GM12864 (cell line): ENCODE data around the gene FUT6.

ENCODE experiments used
- DNase-seq: peaks from one replicate; pipeline ENCODE4 v3.0.0-alpha.2; 2011; ENCODE audit warnings: low read depth
- H3K4me3 ChIP-seq: 2 replicates; pipeline ENCODE4 v1.5.1; 2011; ENCODE audit warnings: mild to moderate bottlenecking, low read depth, low read length, control low read depth
- CTCF ChIP-seq: IDR thresholded peaks from 2 replicates; pipeline ENCODE4 v1.5.1; 2011; ENCODE audit warnings: low read depth, mild to moderate bottlenecking, moderate library complexity, low read length, control low read depth, inconsistent platforms; ENCODE audit errors: missing control alignments

Gene FUT6

GRCh38 chr19:5822181-5822844 is 17.2 kb downstream of the FUT6 start:
- no peak overlapping the region for H3K4me3 ChIP-seq
- no peak for DNase-seq
- TF ChIP-seq CTCF: no peak

- H3K4me3 ChIP-seq: no peak overlapping the region
- no peak for TF ChIP-seq CTCF
- DNase-seq: no peak
Measured at GRCh38 chr19:5821521-5822180, 17.9 kb downstream of the FUT6 start.

GRCh38 chr19:5820785-5821184 is 18.7 kb downstream of the FUT6 start:
- DNase-seq: no peak
- no peak for TF ChIP-seq CTCF
- H3K4me3 ChIP-seq: no peak overlapping the region

GRCh38 chr19:5818594-5818993 is 20.9 kb downstream of the FUT6 start:
- no peak for DNase-seq
- no peak for TF ChIP-seq CTCF
- no peak overlapping the region for H3K4me3 ChIP-seq

GRCh38 chr19:5817218-5817617 is 22.3 kb downstream of the FUT6 start:
- no peak overlapping the region for H3K4me3 ChIP-seq
- DNase-seq: no peak
- no peak for TF ChIP-seq CTCF

- no peak for DNase-seq
- no peak overlapping the region for H3K4me3 ChIP-seq
- TF ChIP-seq CTCF: no peak
Measured at GRCh38 chr19:5814852-5815246, 24.7 kb downstream of the FUT6 start.
